ENCODE measurements around the gene RAB5B.

Gene RAB5B

GRCh38 chr12:55996201-55996714 is 22.4 kb downstream of the RAB5B start (continued):
- peak; percentile 40; the same call in 1 of the 2 replicates for TF ChIP-seq ZNF280D (tag by site-specific recombination; IDR thresholded peaks at IDR 0.05)

- Histone ChIP-seq H3K4me3 (ENCODE audit: low read depth, low read length) (peak within 1 kb of the TSS; percentile 65), H3K4me1 (ENCODE audit: control insufficient read depth, insufficient read depth, low read length) (no peaks in the 10 kb centered on the region; the same call in 1 of the 2 replicates), H3K36me3 (ENCODE audit: control insufficient read depth in 2 of 2, insufficient read depth in 1 of 2, low read length in 2 of 2) (peaks cover 18 to 37% of the 10 kb centered on the region in 2 experiments), H3K9me3 (ENCODE audit: control insufficient read depth, insufficient read depth, low read depth, low read length) (no peaks in the 10 kb centered on the region), H3K27ac (ENCODE audit: extremely low read depth, low read depth, low read length) (peak within 1 kb of the TSS; percentile 38; the same call in 1 of the 2 replicates)
- CTCF ChIA-PET, result interaction anchor here (0.6 to 4.8 kb wide), 31 partner anchors 9 to 281 kb away, joined by 3 to 46 read pairs (median 6); partner anchors contain the start of genes BLOC1S1, PA2G4, RAB5B and SMARCC2
- POLR2A ChIA-PET, result interaction anchor here (0.5 to 3.3 kb wide), 22 partner anchors 10 to 319 kb away, joined by 3 to 48 read pairs (median 4); partner anchors contain the start of genes CNPY2, PA2G4, RAB5B and RNF41
- TF ChIP-seq TRIM28 (IDR thresholded peaks at IDR 0.05; ENCODE audit: borderline replicate concordance, low read length) (peak; percentile 35; the same call in 1 of the 2 replicates), ZNF654 (tag by site-specific recombination; IDR thresholded peaks at IDR 0.05; ENCODE audit: low read depth) (no peak), YY1 (tag by site-specific recombination; IDR thresholded peaks at IDR 0.05) (peak; percentile 35; the same call in 1 of the 2 replicates), ZBTB11 (tag by site-specific recombination; conservative IDR thresholded peaks at IDR 0.05; ENCODE audit: low read depth) (peak; percentile 81), ZBTB21 (tag by site-specific recombination; IDR thresholded peaks at IDR 0.05) (no peak), SP3 (tag by site-specific recombination; IDR thresholded peaks at IDR 0.05) (peak; percentile 46), ZIC2 (tag by site-specific recombination; IDR thresholded peaks at IDR 0.05) (peak; percentile 41; the same call in 1 of the 2 replicates), ZNF292 (tag by site-specific recombination; IDR thresholded peaks at IDR 0.05; ENCODE audit: borderline replicate concordance, low read depth) (no peak), ZNF660 (tag by site-specific recombination; IDR thresholded peaks at IDR 0.05) (peak; percentile 18; the same call in 1 of the 2 replicates), ZNF580 (tag by site-specific recombination; IDR thresholded peaks at IDR 0.05) (0 out of 2 replicates have a peak, but pooled peaks have one; percentile 7), ZNF501 (tag by site-specific recombination; IDR thresholded peaks at IDR 0.05) (0 out of 2 replicates have a peak, but pooled peaks have one; percentile 63), ZNF335 (tag by site-specific recombination; conservative IDR thresholded peaks at IDR 0.05) (peak; percentile 66), ZBTB6 (tag by site-specific recombination; IDR thresholded peaks at IDR 0.05) (peak; percentile 58; the same call in 1 of the 2 replicates), GLIS2 (tag by site-specific recombination; IDR thresholded peaks at IDR 0.05) (0 out of 2 replicates have a peak, but pooled peaks have one; percentile 30), KLF9 (tag by site-specific recombination; IDR thresholded peaks at IDR 0.05; ENCODE audit: low read depth) (peak; percentile 69; the same call in 1 of the 2 replicates), OVOL3 (tag by site-specific recombination; IDR thresholded peaks at IDR 0.05) (peak; percentile 97), ZNF555 (tag by site-specific recombination; conservative IDR thresholded peaks at IDR 0.05) (no peak), ZNF394 (tag by site-specific recombination; IDR thresholded peaks at IDR 0.05; ENCODE audit: borderline replicate concordance) (peak; percentile 52; the same call in 1 of the 2 replicates), ZNF76 (tag by site-specific recombination; IDR thresholded peaks at IDR 0.05; ENCODE audit: borderline replicate concordance, low read depth) (0 out of 2 replicates have a peak, but pooled peaks have one; percentile 8), SP2 (tag by site-specific recombination; IDR thresholded peaks at IDR 0.05) (peak; percentile 92)
- TF ChIP-seq, protein P1, sequence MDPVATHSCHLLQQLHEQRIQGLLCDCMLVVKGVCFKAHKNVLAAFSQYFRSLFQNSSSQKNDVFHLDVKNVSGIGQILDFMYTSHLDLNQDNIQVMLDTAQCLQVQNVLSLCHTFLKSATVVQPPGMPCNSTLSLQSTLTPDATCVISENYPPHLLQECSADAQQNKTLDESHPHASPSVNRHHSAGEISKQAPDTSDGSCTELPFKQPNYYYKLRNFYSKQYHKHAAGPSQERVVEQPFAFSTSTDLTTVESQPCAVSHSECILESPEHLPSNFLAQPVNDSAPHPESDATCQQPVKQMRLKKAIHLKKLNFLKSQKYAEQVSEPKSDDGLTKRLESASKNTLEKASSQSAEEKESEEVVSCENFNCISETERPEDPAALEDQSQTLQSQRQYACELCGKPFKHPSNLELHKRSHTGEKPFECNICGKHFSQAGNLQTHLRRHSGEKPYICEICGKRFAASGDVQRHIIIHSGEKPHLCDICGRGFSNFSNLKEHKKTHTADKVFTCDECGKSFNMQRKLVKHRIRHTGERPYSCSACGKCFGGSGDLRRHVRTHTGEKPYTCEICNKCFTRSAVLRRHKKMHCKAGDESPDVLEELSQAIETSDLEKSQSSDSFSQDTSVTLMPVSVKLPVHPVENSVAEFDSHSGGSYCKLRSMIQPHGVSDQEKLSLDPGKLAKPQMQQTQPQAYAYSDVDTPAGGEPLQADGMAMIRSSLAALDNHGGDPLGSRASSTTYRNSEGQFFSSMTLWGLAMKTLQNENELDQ (tag by site-specific recombination; IDR thresholded peaks at IDR 0.05; ENCODE audit: low read depth), result no peak
Measured at GRCh38 chr12:55996715-55997534, 23.0 kb downstream of the RAB5B start, which contains the start of gene SUOX. TSS of gene SUOX (plus strand) at chr12:55997276. CDS start at chr12:56002222, 4,946 bp downstream.
